ENCODE measurements around the gene IL37. TPM values are rescaled to one million over a fixed set of nuclear protein-coding genes. Genes with fewer than 3 reads are reported as not detected.

Gene IL37
- total RNA-seq, 1 experiment from 2014 or later: not detected

GRCh38 chr2:112881217-112881985 is 29.6 kb upstream of the IL37 start:
- H2BK15ac ChIP-seq (ENCODE audit: low read depth, low read length): no peak overlapping the region
- no peak overlapping the region for H3K4ac ChIP-seq (ENCODE audit: low read depth, low read length)
- H3K56ac ChIP-seq (ENCODE audit: insufficient read length, low read depth, low read length): no peak overlapping the region
- H3K9me3 Mint-ChIP-seq: no peaks in the 10 kb centered on the region
- no peak overlapping the region for H3K14ac ChIP-seq (ENCODE audit: insufficient read depth, low read length)
- H3K4me1 ChIP-seq (ENCODE audit: insufficient read depth, low read length): no peaks in the 10 kb centered on the region; the same call in none of the 2 replicates
- no peaks in the 10 kb centered on the region for H3K79me2 ChIP-seq (ENCODE audit: insufficient read depth, low read length)
- H2BK5ac ChIP-seq (ENCODE audit: insufficient read length, low read length): no peak overlapping the region
- no peak overlapping the region for H2AFZ ChIP-seq (ENCODE audit: low read length)
- H3K27ac ChIP-seq (ENCODE audit: insufficient read length, low read depth, low read length): no peak overlapping the region
- no peak for DNase-seq
- no peak overlapping the region for H3K4me3 Mint-ChIP-seq
- no peak overlapping the region for H4K8ac ChIP-seq (replicated peaks; ENCODE audit: insufficient read length, low read depth, low read length)
- peaks cover 3% of the 10 kb centered on the region for H3K27me3 Mint-ChIP-seq (ENCODE audit: low read depth)
- H3K9ac ChIP-seq (ENCODE audit: extremely low read depth, insufficient read length, low read length): no peak overlapping the region
- no peak overlapping the region for H2BK12ac ChIP-seq (ENCODE audit: insufficient read length, low read depth, low read length)
- no peak overlapping the region for H4K5ac ChIP-seq (ENCODE audit: insufficient read length, low read depth, low read length)
- H3K23ac ChIP-seq (ENCODE audit: insufficient read length, low read depth, low read length): no peak overlapping the region
- no peaks in the 10 kb centered on the region for H3K9me3 ChIP-seq (ENCODE audit: control insufficient read depth, low read depth, low read length)
- no peaks in the 10 kb centered on the region for H3K23me2 ChIP-seq (ENCODE audit: insufficient read length, low read depth, low read length, poor library complexity, severe bottlenecking)
- no peak overlapping the region for H3K18ac ChIP-seq (ENCODE audit: insufficient read length, low read depth, low read length)
- no peak overlapping the region for H2BK120ac ChIP-seq (ENCODE audit: low read depth, low read length, poor library complexity, severe bottlenecking)
- H3K79me1 ChIP-seq (ENCODE audit: insufficient read depth, low read depth, low read length, poor library complexity, severe bottlenecking): no peaks in the 10 kb centered on the region
- H3K4me2 ChIP-seq (ENCODE audit: insufficient read depth, insufficient read length, low read length): no peak overlapping the region
- TF ChIP-seq CTCF (conservative IDR thresholded peaks at IDR 0.05): no peak
- no peak overlapping the region for H3T11ph ChIP-seq (ENCODE audit: low read length)
- no peak overlapping the region for H2BK20ac ChIP-seq (ENCODE audit: low read depth, low read length, poor library complexity, severe bottlenecking)
- no peaks in the 10 kb centered on the region for H3K36me3 Mint-ChIP-seq (ENCODE audit: insufficient read depth in 1 of 3, low read depth in 3 of 3)
- H4K20me1 ChIP-seq (ENCODE audit: control insufficient read depth, insufficient read depth, insufficient read length): no peaks in the 10 kb centered on the region
- H3K27me3 ChIP-seq (ENCODE audit: insufficient read depth, low read length): no peaks in the 10 kb centered on the region
- WGBS (ENCODE audit: extremely low coverage, insufficient read length, low lambda C conversion rate): no CpG with 5 or more reads among the region's 5 CpGs
- no peak overlapping the region for H3K27ac Mint-ChIP-seq
- no peak overlapping the region for H4K91ac ChIP-seq (ENCODE audit: insufficient read length, low read depth, low read length)
- H2AK5ac ChIP-seq (ENCODE audit: insufficient read length, low read length): no peak overlapping the region
- H3K4me1 Mint-ChIP-seq: peaks cover 13 to 15% of the 10 kb centered on the region in 2 experiments

All from H9 (cell line).